GM12878 (cell line): ENCODE results near the gene HDAC9. TPM values are rescaled to one million over a fixed set of nuclear protein-coding genes. Genes with fewer than 3 reads are reported as not detected.

ENCODE experiments used
- ATAC-seq: fragments of 200-7000 bp; cut with Tn5 transposase; 3 replicates; pipeline ENCODE4 v1.9.1; 2020; ENCODE audit warnings: mild to moderate bottlenecking, moderate library complexity
- BruUV-seq: library from RNA; stranded (reverse); fragments of 400-500 nt; replicated peaks from 2 replicates; lab custom pipeline; 2021; lab: Mats Ljungman, UMichigan
- CTCF ChIA-PET: fragments of 300-600 bp; sonication (Branson Sonifier 250); formaldehyde crosslinking; extraction: SDS; loops from one replicate; lab custom pipeline; 2021; ENCODE audit warnings: inconsistent platforms; lab: Yijun Ruan, JAX
- POLR2A ChIA-PET: fragments of 350-600 bp; formaldehyde crosslinking; extraction: SDS; loops from one replicate; lab custom pipeline; 2021; ENCODE audit warnings: inconsistent platforms; lab: Charles Lee
- RAD21 ChIA-PET: fragments of 300-600 bp; sonication (Branson Sonifier 250); formaldehyde crosslinking; loops from one replicate; lab custom pipeline; 2023; ENCODE audit warnings: antibody characterized with exemption; ENCODE audit not compliant: unreplicated experiment; lab: Charles Lee
- SMC1A ChIA-PET: fragments of 300-600 bp; sonication (Branson Sonifier 250); formaldehyde crosslinking; loops from one replicate; lab custom pipeline; 2023; ENCODE audit not compliant: unreplicated experiment, uncharacterized antibody; lab: Charles Lee
- DNase-seq: peaks from one replicate; pipeline ENCODE4 v3.0.0-alpha.2; 2011; ENCODE audit warnings: low read depth, low spot score
- FAIRE-seq: peaks from 3 replicates; lab custom pipeline; 2011; peaks lifted over from hg19 to GRCh38; lab: Jason Lieb, UNC
- H2AFZ ChIP-seq: 2 replicates; pipeline ENCODE4 v1.6.0; 2011; ENCODE audit warnings: low read depth, low read length, control low read depth; ENCODE audit not compliant: control insufficient read depth
- H3K27ac ChIP-seq: 2 replicates; pipeline ENCODE4 v1.5.1; 2011; ENCODE audit warnings: control low read depth; ENCODE audit not compliant: control insufficient read depth, insufficient read depth
- H3K27me3 ChIP-seq, 2 experiments: replicated peaks in 1 of 2; 2 replicates each; pipeline versions ENCODE4 v1.6.0 to v1.6.1; 2011; ENCODE audit warnings: low read length in 1 of 2; ENCODE audit not compliant: control insufficient read depth in 2 of 2, insufficient read depth in 2 of 2
- H3K36me3 ChIP-seq, 2 experiments: 2 replicates each; pipeline ENCODE4 v1.5.1; 2011; ENCODE audit warnings: low read length in 1 of 2; ENCODE audit not compliant: control insufficient read depth in 2 of 2, insufficient read depth in 2 of 2
- H3K4me1 ChIP-seq: 2 replicates; pipeline ENCODE4 v1.6.1; 2011; ENCODE audit warnings: mild to moderate bottlenecking, low read length, moderate library complexity, mixed read lengths; ENCODE audit not compliant: control insufficient read depth, insufficient read depth
- H3K4me2 ChIP-seq: 2 replicates; pipeline ENCODE4 v1.6.0; 2011; ENCODE audit warnings: control low read depth; ENCODE audit not compliant: control insufficient read depth, insufficient read depth
- H3K4me3 ChIP-seq: fragments of 200-600 bp; sonication (generic); 2 replicates; pipeline ENCODE4 v1.5.1; 2016
- H3K79me2 ChIP-seq: 2 replicates; pipeline ENCODE4 v1.6.0; 2011; ENCODE audit warnings: low read length; ENCODE audit not compliant: control insufficient read depth, insufficient read depth
- H3K9ac ChIP-seq: 2 replicates; pipeline ENCODE4 v1.8.0; 2011; ENCODE audit warnings: low read length, control low read depth, mixed read lengths; ENCODE audit not compliant: control insufficient read depth, insufficient read depth
- H3K9me3 ChIP-seq: replicated peaks from 3 replicates; pipeline ENCODE4 v1.5.1; 2011; ENCODE audit warnings: mild to moderate bottlenecking, low read length; ENCODE audit not compliant: control insufficient read depth, insufficient read depth
- H4K20me1 ChIP-seq: 2 replicates; pipeline ENCODE4 v1.6.0; 2011; ENCODE audit not compliant: control insufficient read depth, insufficient read depth
- CHD4 ChIP-seq: fragments of 200-600 bp; sonication (generic); IDR thresholded peaks from 2 replicates; pipeline ENCODE4 v1.6.1; 2016; ENCODE audit warnings: mild to moderate bottlenecking
- EED ChIP-seq: sonication (generic); IDR thresholded peaks from 2 replicates; pipeline ENCODE4 v1.6.1; 2016; ENCODE audit warnings: antibody characterized with exemption, low read depth
- MLLT1 ChIP-seq: fragments of 450-650 bp; IDR thresholded peaks from 2 replicates; pipeline ENCODE4 v1.6.1; 2016; ENCODE audit warnings: mild to moderate bottlenecking
- SMAD5 ChIP-seq: IDR thresholded peaks from 2 replicates; pipeline ENCODE4 v1.6.1; 2016; ENCODE audit warnings: antibody characterized with exemption, low read depth
- SREBF1 ChIP-seq: IDR thresholded peaks from 2 replicates; pipeline ENCODE4 v1.6.1; 2012; ENCODE audit warnings: mild to moderate bottlenecking, low read length
- WRNIP1 ChIP-seq: IDR thresholded peaks from 2 replicates; pipeline ENCODE4 v1.6.1; 2011; ENCODE audit warnings: low read depth, low read length, improper control_type of control experiment, borderline replicate concordance
- WGBS: methylation state at CpG from one replicate; pipeline ENCODE4 v1.1.6; 2016; ENCODE audit warnings: low lambda C conversion rate; ENCODE audit not compliant: insufficient replicate concordance, insufficient coverage; ENCODE audit errors: missing lambda C conversion rate; 5-methylcytosine and 5-hydroxymethylcytosine counted together
- in situ Hi-C: fragments of 300-500 bp; cut with MboI; formaldehyde crosslinking; loops from 9 replicates; pipeline ENCODE4 v1.14.3; 2018; ENCODE audit warnings: mixed read lengths
- intact Hi-C: fragments of 100-400 bp; cut with micrococcal nuclease; formaldehyde crosslinking; loops from one replicate; pipeline ENCODE4 v1.14.2; 2022; ENCODE audit not compliant: unreplicated experiment
- polyA plus RNA-seq, 11 experiments: library from polyadenylated mRNA; depleted of rRNA in 4 of 11; unstranded in 6 of 11; stranded (reverse) in 5 of 11; fragments of >200 nt; fragmentation: Nextera tagmentation in 4 of 11; fragmentation: Illumina TruSeq in 1 of 11; extraction: Ambion mirVana in 4 of 11; extraction: Trizol in 1 of 11; gene quantifications; 1 replicate in 1 of 11; 2 replicates in 10 of 11; pipeline versions ENCODE4 v1.2.1 to v1.2.3, GENCODE V29; 2011 to 2016; ENCODE audit warnings: inconsistent platforms in 2 of 11, missing spikeins in 2 of 11, low read depth in 1 of 11
- total RNA-seq, 4 experiments: library from RNA; depleted of rRNA in 3 of 4; stranded (reverse); fragments of >200 nt in 3 of 4; fragmentation: Illumina TruSeq in 1 of 4; extraction: Trizol in 1 of 4; gene quantifications; 2 replicates each; pipeline versions ENCODE4 v1.2.1 to v1.2.3, GENCODE V29; 2013 to 2021
- TF ChIP-seq, protein P1 (sequence below): fragments of 450-650 bp; IDR thresholded peaks from 2 replicates; pipeline ENCODE4 v1.6.1; 2017; ENCODE audit warnings: borderline replicate concordance
- TF ChIP-seq, protein P2 (sequence below): fragments of 450-650 bp; formaldehyde crosslinking; IDR thresholded peaks from 2 replicates; pipeline ENCODE4 v1.5.0; 2022; ENCODE audit warnings: mild to moderate bottlenecking, missing genetic modification characterization

HDAC9 gene
- total and polyA plus RNA-seq, 10 of the 15 experiments (the other 5 are each of a cell fraction or from before 2014, with no cell fraction given): 0.73 to 12.8 (median 0.92) TPM

DNA sequence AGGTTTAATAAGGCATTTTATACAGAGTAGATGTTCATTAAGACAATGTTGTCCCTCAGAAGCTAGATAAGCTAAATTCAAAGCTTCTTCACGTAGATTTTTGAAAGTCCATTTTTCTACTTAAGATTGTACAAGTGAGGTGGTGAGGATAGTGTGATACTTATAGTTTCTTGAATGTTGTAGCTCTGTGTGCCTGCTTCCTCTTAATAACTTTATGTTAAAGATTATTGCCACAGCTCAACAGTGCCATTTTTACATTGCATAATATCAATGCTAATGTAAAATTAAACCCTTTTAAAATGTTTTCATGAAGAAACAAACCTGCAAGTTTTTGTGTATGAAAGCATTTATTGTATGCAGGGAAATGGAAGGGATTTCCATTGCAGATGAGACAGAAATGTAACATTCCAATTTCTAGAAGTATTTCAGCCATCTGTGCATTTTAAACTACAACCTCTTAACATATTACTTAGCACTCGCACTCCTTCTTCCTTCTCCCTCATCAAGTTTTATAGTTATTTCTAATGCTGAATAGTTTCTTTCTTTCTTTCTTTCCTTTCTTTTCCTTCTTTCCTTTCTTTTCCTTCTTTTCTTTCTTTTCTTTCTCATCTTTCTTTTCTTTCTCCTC is 409.9 kb downstream of the HDAC9 start:
- WGBS: 69% methylated on average over 2 of the region's 2 CpGs
- DNase-seq: no peak
- POLR2A ChIA-PET: no interaction called here
- in situ Hi-C loops: no loop called here
- H2AFZ ChIP-seq: no peak overlapping the region
- no peak overlapping the region for H3K4me2 ChIP-seq
- no peaks in the 10 kb centered on the region for H3K27me3 ChIP-seq
- H3K9me3 ChIP-seq: no peaks in the 10 kb centered on the region
- RAD21 ChIA-PET: interaction anchor here (1.0 kb wide), 1 partner anchor 10 kb away, joined by 3 read pairs; no protein-coding TSS in a partner anchor
- no peaks in the 10 kb centered on the region for H4K20me1 ChIP-seq
- CTCF ChIA-PET: no interaction called here
- intact Hi-C loops: no loop called here
- H3K4me3 ChIP-seq: no peak overlapping the region
- ATAC-seq: no peak
- no peak overlapping the region for H3K27ac ChIP-seq
- no TSS peak for BruUV-seq
- no peak overlapping the region for H3K9ac ChIP-seq
- no peaks in the 10 kb centered on the region for H3K36me3 ChIP-seq
- H3K79me2 ChIP-seq: no peaks in the 10 kb centered on the region
- TF ChIP-seq, protein P1, sequence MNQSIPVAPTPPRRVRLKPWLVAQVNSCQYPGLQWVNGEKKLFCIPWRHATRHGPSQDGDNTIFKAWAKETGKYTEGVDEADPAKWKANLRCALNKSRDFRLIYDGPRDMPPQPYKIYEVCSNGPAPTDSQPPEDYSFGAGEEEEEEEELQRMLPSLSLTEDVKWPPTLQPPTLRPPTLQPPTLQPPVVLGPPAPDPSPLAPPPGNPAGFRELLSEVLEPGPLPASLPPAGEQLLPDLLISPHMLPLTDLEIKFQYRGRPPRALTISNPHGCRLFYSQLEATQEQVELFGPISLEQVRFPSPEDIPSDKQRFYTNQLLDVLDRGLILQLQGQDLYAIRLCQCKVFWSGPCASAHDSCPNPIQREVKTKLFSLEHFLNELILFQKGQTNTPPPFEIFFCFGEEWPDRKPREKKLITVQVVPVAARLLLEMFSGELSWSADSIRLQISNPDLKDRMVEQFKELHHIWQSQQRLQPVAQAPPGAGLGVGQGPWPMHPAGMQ: no peak
- TF ChIP-seq, protein P2, sequence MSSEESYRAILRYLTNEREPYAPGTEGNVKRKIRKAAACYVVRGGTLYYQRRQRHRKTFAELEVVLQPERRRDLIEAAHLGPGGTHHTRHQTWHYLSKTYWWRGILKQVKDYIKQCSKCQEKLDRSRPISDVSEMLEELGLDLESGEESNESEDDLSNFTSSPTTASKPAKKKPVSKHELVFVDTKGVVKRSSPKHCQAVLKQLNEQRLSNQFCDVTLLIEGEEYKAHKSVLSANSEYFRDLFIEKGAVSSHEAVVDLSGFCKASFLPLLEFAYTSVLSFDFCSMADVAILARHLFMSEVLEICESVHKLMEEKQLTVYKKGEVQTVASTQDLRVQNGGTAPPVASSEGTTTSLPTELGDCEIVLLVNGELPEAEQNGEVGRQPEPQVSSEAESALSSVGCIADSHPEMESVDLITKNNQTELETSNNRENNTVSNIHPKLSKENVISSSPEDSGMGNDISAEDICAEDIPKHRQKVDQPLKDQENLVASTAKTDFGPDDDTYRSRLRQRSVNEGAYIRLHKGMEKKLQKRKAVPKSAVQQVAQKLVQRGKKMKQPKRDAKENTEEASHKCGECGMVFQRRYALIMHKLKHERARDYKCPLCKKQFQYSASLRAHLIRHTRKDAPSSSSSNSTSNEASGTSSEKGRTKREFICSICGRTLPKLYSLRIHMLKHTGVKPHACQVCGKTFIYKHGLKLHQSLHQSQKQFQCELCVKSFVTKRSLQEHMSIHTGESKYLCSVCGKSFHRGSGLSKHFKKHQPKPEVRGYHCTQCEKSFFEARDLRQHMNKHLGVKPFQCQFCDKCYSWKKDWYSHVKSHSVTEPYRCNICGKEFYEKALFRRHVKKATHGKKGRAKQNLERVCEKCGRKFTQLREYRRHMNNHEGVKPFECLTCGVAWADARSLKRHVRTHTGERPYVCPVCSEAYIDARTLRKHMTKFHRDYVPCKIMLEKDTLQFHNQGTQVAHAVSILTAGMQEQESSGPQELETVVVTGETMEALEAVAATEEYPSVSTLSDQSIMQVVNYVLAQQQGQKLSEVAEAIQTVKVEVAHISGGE (CRISPR knock-in tag): no peak
- TF ChIP-seq EED (no peak), SREBF1 (no peak), SMAD5 (no peak), WRNIP1 (no peak), MLLT1 (no peak), CHD4 (no peak)
- FAIRE-seq: no peak
- SMC1A ChIA-PET: interaction anchor here (1.0 kb wide), 1 partner anchor 9 kb away, joined by 4 read pairs; no protein-coding TSS in a partner anchor
- no peaks in the 10 kb centered on the region for H3K4me1 ChIP-seq
